HG02885 (cell line): Measurements from ENCODE around the gene TSPAN32.

Source experiments
- ATAC-seq: cut with Tn5 transposase; IDR thresholded peaks from one replicate; pipeline ENCODE4 v1.9.1; 2021; ENCODE audit warnings: mild to moderate bottlenecking; ENCODE audit not compliant: unreplicated experiment, poor library complexity

Gene TSPAN32

GRCh38 chr11:2313051-2313951 is 11.5 kb downstream of the TSPAN32 start:
- no peak for ATAC-seq

- ATAC-seq, result no peak
Measured at GRCh38 chr11:2314136-2314524, 12.3 kb downstream of the TSPAN32 start.

GRCh38 chr11:2314525-2315394 is 12.9 kb downstream of the TSPAN32 start:
- no peak for ATAC-seq

- ATAC-seq, result no peak
Measured at GRCh38 chr11:2315395-2316168, 13.8 kb downstream of the TSPAN32 start.

- no peak for ATAC-seq
Measured at GRCh38 chr11:2316169-2316962, 14.6 kb downstream of the TSPAN32 start.

GRCh38 chr11:2316963-2317244 is 15.1 kb downstream of the TSPAN32 start:
- ATAC-seq, result no peak

- no peak for ATAC-seq
Measured at GRCh38 chr11:2317354-2318050, 15.7 kb downstream of the TSPAN32 start.

- no peak for ATAC-seq
Measured at GRCh38 chr11:2318123-2318522, 16.3 kb downstream of the TSPAN32 start.

GRCh38 chr11:2318707-2319106 is 16.9 kb downstream of the TSPAN32 start:
- no peak for ATAC-seq

- no peak for ATAC-seq
Measured at GRCh38 chr11:2319791-2320472, 18.1 kb downstream of the TSPAN32 start.

- ATAC-seq, result no peak
Measured at GRCh38 chr11:2320568-2321310, 18.9 kb downstream of the TSPAN32 start.

- ATAC-seq, result no peak
Measured at GRCh38 chr11:2321311-2321683, 19.5 kb downstream of the TSPAN32 start.

GRCh38 chr11:2325123-2325522 is 23.3 kb downstream of the TSPAN32 start:
- ATAC-seq, result no peak

GRCh38 chr11:2325719-2326118 is 23.9 kb downstream of the TSPAN32 start:
- no peak for ATAC-seq

GRCh38 chr11:2327032-2327431 is 25.2 kb downstream of the TSPAN32 start:
- ATAC-seq, result no peak

GRCh38 chr11:2328021-2328420 is 26.2 kb downstream of the TSPAN32 start:
- ATAC-seq, result no peak

GRCh38 chr11:2328656-2329354 is 27.0 kb downstream of the TSPAN32 start:
- ATAC-seq, result no peak

- no peak for ATAC-seq
Measured at GRCh38 chr11:2329551-2329950, 27.7 kb downstream of the TSPAN32 start.
